ENCODE data around the gene RPRD1B.

The RPRD1B gene

GRCh38 chr20:38134427-38135270 is 101.1 kb downstream of the RPRD1B start:
- Histone ChIP-seq H3K4me2 (ENCODE audit: low read length) (no peak overlapping the region), H3K9ac (ENCODE audit: low read length) (no peak overlapping the region), H3K79me2 (ENCODE audit: low read length) (no peaks in the 10 kb centered on the region), H3K9me3 (ENCODE audit: insufficient read depth, low read length) (no peaks in the 10 kb centered on the region), H3K27ac (ENCODE audit: low read length) (no peak overlapping the region), H4K20me1 (ENCODE audit: insufficient read depth, low read length) (no peaks in the 10 kb centered on the region), H3K4me3 (ENCODE audit: low read length) (no peak overlapping the region), H2AFZ (ENCODE audit: low read depth, low read length) (no peak overlapping the region), H3K36me3 (replicated peaks; ENCODE audit: low read depth, low read length) (peaks cover 37% of the 10 kb centered on the region), H3K4me1 (ENCODE audit: low read length) (no peaks in the 10 kb centered on the region), H3K27me3 (ENCODE audit: low read depth, low read length) (no peaks in the 10 kb centered on the region)
- no peak for TF ChIP-seq CTCF (IDR thresholded peaks at IDR 0.05; ENCODE audit: low read depth, low read length)
- TF ChIP-seq EZH2phosphoT487 (IDR thresholded peaks at IDR 0.05; ENCODE audit: low read depth) = no peak

GRCh38 chr20:38135271-38135650 is 101.7 kb downstream of the RPRD1B start:
- no peak for TF ChIP-seq EZH2phosphoT487 (IDR thresholded peaks at IDR 0.05; ENCODE audit: low read depth)
- TF ChIP-seq CTCF (IDR thresholded peaks at IDR 0.05; ENCODE audit: low read depth, low read length) = no peak
- Histone ChIP-seq H2AFZ (ENCODE audit: low read depth, low read length) (no peak overlapping the region), H3K4me2 (ENCODE audit: low read length) (no peak overlapping the region), H3K9me3 (ENCODE audit: insufficient read depth, low read length) (no peaks in the 10 kb centered on the region), H3K27me3 (ENCODE audit: low read depth, low read length) (no peaks in the 10 kb centered on the region), H3K4me3 (ENCODE audit: low read length) (no peak overlapping the region), H3K4me1 (ENCODE audit: low read length) (no peaks in the 10 kb centered on the region), H3K9ac (ENCODE audit: low read length) (no peak overlapping the region), H3K79me2 (ENCODE audit: low read length) (no peaks in the 10 kb centered on the region), H3K27ac (ENCODE audit: low read length) (no peak overlapping the region), H4K20me1 (ENCODE audit: insufficient read depth, low read length) (no peaks in the 10 kb centered on the region), H3K36me3 (replicated peaks; ENCODE audit: low read depth, low read length) (peaks cover 43% of the 10 kb centered on the region)

- no peak overlapping the region for H3K4me2 ChIP-seq (ENCODE audit: low read length)
- TF ChIP-seq CTCF (IDR thresholded peaks at IDR 0.05; ENCODE audit: low read depth, low read length) (no peak), EZH2phosphoT487 (IDR thresholded peaks at IDR 0.05; ENCODE audit: low read depth) (no peak)
- no peaks in the 10 kb centered on the region for H4K20me1 ChIP-seq (ENCODE audit: insufficient read depth, low read length)
- no peak overlapping the region for H3K4me3 ChIP-seq (ENCODE audit: low read length)
- no peaks in the 10 kb centered on the region for H3K79me2 ChIP-seq (ENCODE audit: low read length)
- no peak overlapping the region for H3K27ac ChIP-seq (ENCODE audit: low read length)
- H3K4me1 ChIP-seq (ENCODE audit: low read length) = no peaks in the 10 kb centered on the region
- H3K9ac ChIP-seq (ENCODE audit: low read length) = no peak overlapping the region
- H3K9me3 ChIP-seq (ENCODE audit: insufficient read depth, low read length) = no peaks in the 10 kb centered on the region
- peaks cover 44% of the 10 kb centered on the region for H3K36me3 ChIP-seq (replicated peaks; ENCODE audit: low read depth, low read length)
- no peaks in the 10 kb centered on the region for H3K27me3 ChIP-seq (ENCODE audit: low read depth, low read length)
- H2AFZ ChIP-seq (ENCODE audit: low read depth, low read length) = no peak overlapping the region
Measured at GRCh38 chr20:38135651-38136420, 102.3 kb downstream of the RPRD1B start.

All from OCI-LY3 (cell line).